TTC549 (cell line): ENCODE data around the gene CCDC137.

Experiments used
- FAIRE-seq: peaks from 2 replicates; lab custom pipeline; 2012; peaks lifted over from hg19 to GRCh38; lab: Jason Lieb, UNC

The CCDC137 gene

DNA sequence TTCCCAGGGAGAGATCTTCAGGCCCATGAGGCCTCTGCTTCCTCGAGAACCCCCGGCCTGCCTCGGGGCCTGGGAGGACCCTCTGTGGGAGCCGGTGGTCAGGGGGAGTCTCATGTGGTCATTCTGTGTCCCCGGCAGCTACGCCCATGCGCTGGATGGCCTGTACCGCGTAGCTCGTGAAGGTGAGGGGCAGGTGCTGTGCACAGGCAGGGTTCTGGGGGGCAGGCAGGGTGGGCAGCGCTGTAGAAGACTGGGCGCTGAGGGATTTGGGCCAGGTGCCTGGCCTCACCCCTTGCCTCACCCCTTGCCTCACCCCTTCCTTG is 50.1 kb downstream of the CCDC137 start:
- FAIRE-seq: no peak

DNA sequence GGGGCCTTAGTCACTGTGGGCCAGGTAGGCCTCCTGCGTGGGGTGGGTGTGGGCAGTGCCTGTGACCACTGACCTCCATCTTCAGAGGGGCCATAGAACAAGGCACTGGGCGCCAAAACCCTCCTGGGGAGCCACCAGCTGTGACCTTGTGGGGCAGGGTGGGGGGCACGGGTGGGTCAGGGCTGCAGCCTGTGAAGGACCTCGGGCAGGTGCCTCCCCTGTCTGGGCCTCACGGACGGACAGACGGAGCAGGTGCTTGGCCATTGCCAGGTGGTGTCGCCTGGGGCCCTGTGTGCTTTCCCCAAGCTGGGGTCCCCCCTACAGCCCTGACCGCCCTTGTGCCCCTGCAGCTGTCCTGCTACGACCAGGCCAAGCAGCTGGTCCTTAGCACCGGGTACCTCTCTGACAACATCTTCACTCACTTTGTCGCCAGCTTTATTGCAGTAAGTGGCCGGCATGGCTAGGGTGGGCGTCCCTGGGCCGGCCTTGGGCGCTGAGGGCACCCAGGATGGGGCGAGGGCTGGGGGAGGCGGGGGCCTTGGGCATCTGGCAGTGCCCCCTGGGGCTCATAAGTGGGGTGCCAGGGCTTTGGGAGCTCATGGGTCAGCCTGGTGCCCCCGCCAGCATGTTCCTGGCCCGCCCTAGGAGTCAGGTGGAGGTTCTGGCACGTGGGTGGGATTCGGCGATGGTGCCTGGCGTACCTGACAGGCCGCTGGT is 50.7 kb downstream of the CCDC137 start:
- no peak for FAIRE-seq

DNA sequence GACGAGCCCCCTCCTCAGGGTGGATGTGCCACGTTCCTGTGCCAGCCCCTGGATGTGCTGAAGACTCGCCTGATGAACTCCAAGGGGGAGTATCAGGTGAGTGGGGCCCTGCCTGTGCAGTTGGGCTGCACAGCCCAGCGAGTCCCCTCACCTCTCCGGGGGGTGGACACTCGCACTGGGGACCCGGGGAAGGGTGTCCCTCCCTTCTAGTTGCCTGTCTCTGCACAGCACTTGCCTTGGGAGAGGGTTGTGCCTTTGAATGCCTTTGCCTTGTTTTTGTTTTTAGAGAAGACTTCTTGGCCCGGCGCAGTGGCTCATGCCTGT is 51.2 kb downstream of the CCDC137 start:
- FAIRE-seq: no peak

DNA sequence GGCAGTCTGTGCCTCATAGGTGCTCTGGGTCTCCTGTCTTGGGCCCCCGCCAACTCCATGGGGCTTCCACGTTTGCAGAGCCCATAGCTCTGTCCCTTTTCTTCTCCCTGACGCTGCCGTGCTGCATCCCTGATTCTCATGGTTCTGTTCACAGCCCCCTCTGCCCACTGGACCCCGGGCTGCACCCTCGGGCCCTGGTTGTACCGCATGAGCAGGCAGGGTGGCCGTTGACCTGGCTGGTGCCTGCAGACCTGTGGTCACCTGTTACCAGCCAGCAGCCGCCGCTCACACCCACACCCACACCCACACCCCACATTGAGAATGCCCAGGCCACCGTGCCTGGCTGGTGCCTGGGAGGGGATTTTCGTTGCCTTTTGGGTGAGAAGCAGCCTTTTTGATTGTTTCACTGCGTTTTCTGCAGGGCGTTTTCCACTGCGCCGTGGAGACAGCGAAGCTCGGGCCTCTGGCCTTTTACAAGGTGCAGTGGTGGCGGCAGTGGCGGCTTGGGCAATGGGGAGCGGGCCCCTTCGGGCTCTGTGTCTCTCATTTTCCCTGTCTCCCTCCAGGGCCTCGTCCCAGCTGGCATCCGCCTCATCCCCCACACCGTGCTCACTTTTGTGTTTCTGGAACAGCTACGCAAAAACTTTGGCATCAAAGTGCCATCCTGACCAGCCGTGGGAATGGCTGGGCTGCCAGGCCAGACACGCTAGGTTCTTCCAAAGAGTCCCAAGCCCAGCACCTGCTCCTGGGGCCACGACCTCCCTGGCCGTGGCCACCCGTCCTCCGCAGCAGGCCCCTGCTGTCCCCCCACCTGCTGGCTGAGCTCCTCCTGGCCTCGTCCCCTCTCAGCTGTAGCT is 53.1 kb downstream of the CCDC137 start:
- FAIRE-seq: no peak

DNA sequence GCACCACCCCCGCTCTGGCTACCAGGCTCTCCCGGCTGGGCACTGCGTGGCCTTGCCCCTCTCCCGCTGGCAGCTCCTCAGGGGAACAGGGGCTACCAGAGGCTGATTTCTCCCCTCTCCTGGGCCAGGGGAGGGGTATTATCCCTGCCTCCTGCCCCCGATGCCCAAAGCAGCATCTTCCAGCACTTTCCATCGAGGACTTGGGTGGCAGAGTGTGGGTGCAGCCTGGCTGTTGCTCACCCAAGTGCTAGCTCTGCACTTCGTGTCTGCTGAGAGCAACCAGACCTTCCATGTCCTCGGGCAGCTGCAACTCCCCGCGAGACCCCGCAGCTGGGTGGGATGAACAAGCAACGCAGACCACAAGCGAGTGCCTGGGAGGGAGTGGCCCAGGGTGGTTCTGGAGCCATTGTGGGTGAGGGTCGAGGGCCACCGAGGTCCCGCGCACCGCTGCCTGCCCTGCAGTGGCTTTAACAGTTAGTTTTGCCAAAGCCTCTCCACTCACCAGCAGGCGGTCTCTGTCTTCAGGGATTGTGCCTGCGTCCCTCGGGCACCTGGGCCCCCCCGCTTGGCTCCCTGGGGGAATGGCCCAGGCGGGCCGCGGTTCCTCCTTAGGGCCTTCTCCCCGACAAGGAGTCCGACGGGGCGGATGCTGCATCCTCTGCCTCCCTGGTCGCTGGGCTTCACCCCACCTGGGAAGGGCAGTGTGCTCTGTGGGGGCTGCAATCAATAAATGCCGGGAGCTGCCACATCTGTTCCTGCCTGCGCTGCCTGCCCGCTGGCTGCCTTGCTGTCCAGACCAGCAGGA is 53.9 kb downstream of the CCDC137 start:
- FAIRE-seq: no peak

DNA sequence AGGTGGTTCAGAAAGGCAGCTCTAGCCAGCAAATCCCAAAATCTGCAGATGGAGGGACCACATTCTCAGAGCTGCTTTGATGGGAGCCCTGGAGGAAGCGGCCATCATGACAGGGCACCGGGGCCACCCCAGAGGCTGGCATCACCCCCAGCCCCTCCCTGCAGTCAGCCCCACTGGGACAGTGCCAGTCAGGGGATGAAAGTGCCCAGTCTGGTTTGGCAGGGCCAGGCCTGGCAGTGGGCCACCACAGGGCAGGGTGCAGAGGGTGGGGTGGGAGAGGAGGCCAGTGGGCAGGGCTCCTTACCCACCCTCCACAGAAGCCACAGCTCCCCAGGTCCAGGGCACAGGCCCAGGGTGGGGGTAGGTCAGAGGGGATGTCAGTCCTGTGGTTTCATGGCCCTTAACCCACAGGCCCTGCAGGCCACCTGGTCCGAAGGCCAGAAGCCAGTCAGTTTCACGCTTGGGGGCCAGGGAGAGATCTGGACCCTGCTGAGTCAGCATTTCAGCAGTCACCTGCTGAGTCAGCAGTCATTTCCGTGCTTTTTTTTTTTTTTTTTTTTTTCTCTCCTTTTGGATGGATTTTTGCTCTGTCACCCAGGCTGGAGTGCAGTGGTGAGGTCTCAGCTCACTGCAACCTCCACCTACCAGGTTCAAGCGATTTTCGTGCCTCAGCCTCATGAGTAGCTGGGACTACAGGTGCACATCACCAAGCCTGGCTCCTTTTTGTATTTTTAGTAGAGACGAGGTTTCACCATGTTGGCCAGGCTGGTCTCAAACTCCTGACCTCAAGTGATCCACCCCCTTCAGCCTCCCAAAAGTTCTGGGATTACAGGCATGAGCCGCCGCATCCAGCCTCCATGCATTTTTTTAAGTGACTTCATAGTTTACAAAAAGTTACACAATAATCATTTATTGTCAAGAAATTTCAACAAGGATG is 55.9 kb downstream of the CCDC137 start:
- FAIRE-seq: no peak
